RWPE2 (cell line): Measurements from ENCODE around the gene FOXN3.

Experiments used
- ATAC-seq: fragments of 200-7000 bp; cut with Tn5 transposase; 3 replicates; pipeline ENCODE4 v1.9.1; 2021; ENCODE audit warnings: low read depth
- DNase-seq: peaks from one replicate; pipeline ENCODE4 v3.0.0-alpha.2; 2020; ENCODE audit warnings: low spot score
- H3K27ac ChIP-seq: fragments of 450-650 bp; 2 replicates; pipeline ENCODE4 v1.5.1; 2017; ENCODE audit warnings: mild to moderate bottlenecking; ENCODE audit not compliant: poor library complexity, severe bottlenecking
- H3K27me3 ChIP-seq: fragments of 250-450 bp; sonication (Bioruptor Pico); 2 replicates; pipeline ENCODE4 v1.5.1; 2021; ENCODE audit warnings: mild to moderate bottlenecking, moderate library complexity; ENCODE audit not compliant: insufficient read depth, poor library complexity, severe bottlenecking
- H3K36me3 ChIP-seq: fragments of 250-450 bp; sonication (Bioruptor Pico); 2 replicates; pipeline ENCODE4 v1.5.1; 2020; ENCODE audit warnings: low read depth, mild to moderate bottlenecking, moderate library complexity
- H3K4me1 ChIP-seq: fragments of 250-450 bp; sonication (Bioruptor Pico); 2 replicates; pipeline ENCODE4 v1.5.1; 2021; ENCODE audit warnings: mild to moderate bottlenecking, moderate library complexity; ENCODE audit not compliant: insufficient read depth, poor library complexity, severe bottlenecking
- H3K4me3 ChIP-seq: fragments of 250-450 bp; sonication (Bioruptor Pico); 2 replicates; pipeline ENCODE4 v1.5.1; 2021; ENCODE audit warnings: mild to moderate bottlenecking, moderate library complexity; ENCODE audit not compliant: severe bottlenecking
- H3K9me3 ChIP-seq: fragments of 250-450 bp; sonication (Bioruptor Pico); 2 replicates; pipeline ENCODE4 v1.5.1; 2021; ENCODE audit warnings: mild to moderate bottlenecking, moderate library complexity; ENCODE audit not compliant: severe bottlenecking
- TF ChIP-seq, protein P1 (sequence below): fragments of 450-650 bp; IDR thresholded peaks from one replicate; pipeline ENCODE4 v1.5.1; 2017; ENCODE audit warnings: mild to moderate bottlenecking, moderate library complexity; ENCODE audit not compliant: poor library complexity, severe bottlenecking

FOXN3 gene

DNA sequence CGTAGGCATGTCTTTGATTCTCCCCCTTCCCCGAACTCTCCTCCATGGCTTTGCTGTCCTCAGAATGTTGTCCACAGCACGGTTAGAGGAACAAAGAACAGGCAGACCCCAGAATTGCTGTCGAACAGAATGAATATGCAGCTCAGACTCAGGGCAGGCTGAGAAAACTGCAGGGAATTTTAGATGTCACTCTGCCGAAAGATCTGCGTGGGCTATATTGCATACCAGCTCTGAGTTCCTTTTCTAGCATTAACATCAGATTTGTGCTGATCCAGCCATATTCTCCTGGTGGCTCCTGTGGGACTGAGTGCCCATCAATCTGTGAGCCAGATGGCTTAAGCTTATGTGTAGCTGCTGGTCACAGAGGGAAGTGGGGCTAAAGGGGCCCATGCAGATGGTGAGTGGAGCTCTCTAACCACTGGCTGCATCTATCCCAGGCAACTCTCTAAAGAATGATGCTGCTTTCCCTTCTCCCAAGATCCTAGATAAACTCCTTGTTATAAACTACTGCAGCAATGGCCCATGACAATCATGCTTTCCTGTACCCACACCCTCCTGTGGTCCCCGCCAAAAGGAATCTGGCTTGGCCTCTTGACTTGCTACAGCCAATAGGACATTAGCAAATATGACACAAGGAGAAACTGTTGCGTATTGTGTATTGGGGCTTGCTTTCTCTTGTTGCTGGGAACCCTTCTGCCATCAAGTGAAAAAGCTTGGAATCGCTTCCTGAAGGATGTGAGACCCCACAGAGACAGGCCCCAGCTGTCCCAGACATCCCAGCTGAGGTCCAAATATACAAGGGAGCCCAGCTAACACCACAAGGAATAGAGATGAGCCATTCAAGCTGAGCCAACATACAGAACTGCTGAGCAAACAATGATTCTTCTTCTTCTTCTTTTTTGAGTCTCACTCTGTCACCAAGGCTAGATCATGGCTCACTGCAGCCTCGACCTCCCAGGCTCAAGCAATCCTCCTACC is 101.3 kb downstream of the FOXN3 start:
- no peak for DNase-seq
- H3K9me3 ChIP-seq, result no peaks in the 10 kb centered on the region
- ATAC-seq, result no peak
- H3K36me3 ChIP-seq, result no peaks in the 10 kb centered on the region
- no peak overlapping the region for H3K4me3 ChIP-seq
- no peak overlapping the region for H3K27ac ChIP-seq
- TF ChIP-seq, protein P1, sequence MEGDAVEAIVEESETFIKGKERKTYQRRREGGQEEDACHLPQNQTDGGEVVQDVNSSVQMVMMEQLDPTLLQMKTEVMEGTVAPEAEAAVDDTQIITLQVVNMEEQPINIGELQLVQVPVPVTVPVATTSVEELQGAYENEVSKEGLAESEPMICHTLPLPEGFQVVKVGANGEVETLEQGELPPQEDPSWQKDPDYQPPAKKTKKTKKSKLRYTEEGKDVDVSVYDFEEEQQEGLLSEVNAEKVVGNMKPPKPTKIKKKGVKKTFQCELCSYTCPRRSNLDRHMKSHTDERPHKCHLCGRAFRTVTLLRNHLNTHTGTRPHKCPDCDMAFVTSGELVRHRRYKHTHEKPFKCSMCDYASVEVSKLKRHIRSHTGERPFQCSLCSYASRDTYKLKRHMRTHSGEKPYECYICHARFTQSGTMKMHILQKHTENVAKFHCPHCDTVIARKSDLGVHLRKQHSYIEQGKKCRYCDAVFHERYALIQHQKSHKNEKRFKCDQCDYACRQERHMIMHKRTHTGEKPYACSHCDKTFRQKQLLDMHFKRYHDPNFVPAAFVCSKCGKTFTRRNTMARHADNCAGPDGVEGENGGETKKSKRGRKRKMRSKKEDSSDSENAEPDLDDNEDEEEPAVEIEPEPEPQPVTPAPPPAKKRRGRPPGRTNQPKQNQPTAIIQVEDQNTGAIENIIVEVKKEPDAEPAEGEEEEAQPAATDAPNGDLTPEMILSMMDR, result no peak
- no peaks in the 10 kb centered on the region for H3K4me1 ChIP-seq
- H3K27me3 ChIP-seq, result no peaks in the 10 kb centered on the region

- Histone ChIP-seq H3K27ac (no peak overlapping the region), H3K36me3 (no peaks in the 10 kb centered on the region), H3K9me3 (no peaks in the 10 kb centered on the region), H3K27me3 (no peaks in the 10 kb centered on the region), H3K4me3 (no peak overlapping the region), H3K4me1 (no peaks in the 10 kb centered on the region)
- TF ChIP-seq, protein P1, result no peak
- ATAC-seq, result no peak
- DNase-seq, result no peak
Measured at GRCh38 chr14:89314274-89314673, 102.8 kb downstream of the FOXN3 start.

- Histone ChIP-seq H3K36me3 (no peaks in the 10 kb centered on the region), H3K27me3 (no peaks in the 10 kb centered on the region), H3K4me3 (no peak overlapping the region), H3K9me3 (no peaks in the 10 kb centered on the region), H3K4me1 (no peaks in the 10 kb centered on the region), H3K27ac (no peak overlapping the region)
- no peak for ATAC-seq
- TF ChIP-seq, protein P1, result no peak
- DNase-seq, result no peak
Measured at GRCh38 chr14:89312932-89313331, 104.1 kb downstream of the FOXN3 start.

DNA sequence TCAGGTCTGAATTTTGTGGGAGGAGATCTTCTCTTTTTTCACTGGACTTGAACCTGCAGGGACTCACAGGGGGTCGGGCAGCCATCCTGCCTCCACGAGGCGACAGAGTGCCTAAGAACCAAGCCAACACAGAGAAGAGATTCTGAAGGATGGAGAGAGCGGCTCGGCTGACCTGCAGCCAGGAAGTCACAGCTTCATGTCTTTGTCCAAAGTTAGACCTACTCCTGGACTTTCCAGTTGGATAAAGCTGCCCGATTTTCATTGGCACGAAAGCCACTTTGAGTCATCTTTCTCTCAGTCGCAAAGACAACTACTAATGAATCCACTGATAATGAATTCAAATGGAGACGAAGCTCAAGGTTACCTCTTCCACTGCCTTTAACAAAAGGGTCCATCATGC is 106.8 kb downstream of the FOXN3 start:
- ATAC-seq (no peak), DNase-seq (no peak)
- no peak overlapping the region for H3K4me3 ChIP-seq
- H3K4me1 ChIP-seq, result peaks cover 3% of the 10 kb centered on the region
- no peaks in the 10 kb centered on the region for H3K36me3 ChIP-seq
- H3K9me3 ChIP-seq, result no peaks in the 10 kb centered on the region
- TF ChIP-seq, protein P1, result no peak
- no peaks in the 10 kb centered on the region for H3K27me3 ChIP-seq
- H3K27ac ChIP-seq, result no peak overlapping the region

DNA sequence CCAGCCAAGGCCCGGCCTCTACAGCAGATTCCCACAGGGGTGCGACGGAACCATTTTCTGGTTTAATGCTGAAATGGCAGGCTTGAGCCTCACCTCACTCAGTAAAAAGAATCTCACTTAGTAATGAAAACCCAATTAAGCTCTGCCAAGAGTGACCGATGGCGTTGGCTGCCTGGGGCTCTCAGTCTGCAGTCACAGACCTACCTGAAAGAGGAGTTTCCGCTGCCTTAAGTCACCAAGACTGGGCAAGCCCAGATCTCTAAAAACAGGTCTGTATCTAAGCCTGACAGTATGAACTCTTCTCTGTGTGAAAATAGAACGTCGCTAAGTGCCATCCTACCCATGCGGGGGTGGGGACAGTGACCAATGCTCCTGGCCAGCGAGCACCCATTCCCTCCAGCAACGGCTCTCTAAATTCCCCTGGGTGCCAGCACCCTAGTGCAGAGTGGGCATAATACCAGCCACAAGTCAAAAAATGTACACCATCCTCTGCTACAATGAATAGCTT is 107.3 kb downstream of the FOXN3 start:
- Histone ChIP-seq H3K4me1 (peaks cover 6% of the 10 kb centered on the region), H3K36me3 (no peaks in the 10 kb centered on the region), H3K27me3 (no peaks in the 10 kb centered on the region), H3K9me3 (no peaks in the 10 kb centered on the region), H3K4me3 (no peak overlapping the region), H3K27ac (no peak overlapping the region)
- TF ChIP-seq, protein P1, result no peak
- DNase-seq, result no peak
- ATAC-seq, result no peak
